Neural crest cell (in vitro differentiated cells): ENCODE measurements around the gene DENND2D. TPM values are rescaled to one million over a fixed set of nuclear protein-coding genes. Genes with fewer than 3 reads are reported as not detected.

Source experiments
- DNase-seq: peaks from one replicate; pipeline ENCODE4 v3.0.0; 2021; ENCODE audit warnings: low read depth, mixed read lengths, low spot score
- H3K27ac Mint-ChIP-seq: one replicate; pipeline ENCODE4 v1.8.0; 2021; ENCODE audit warnings: mild to moderate bottlenecking, mixed read lengths; ENCODE audit not compliant: unreplicated experiment
- H3K27me3 Mint-ChIP-seq: 2 replicates; pipeline ENCODE4 v1.8.0; 2021; ENCODE audit warnings: low read depth, mild to moderate bottlenecking, mixed read lengths
- H3K36me3 Mint-ChIP-seq: 2 replicates; pipeline ENCODE4 v1.8.0; 2021; ENCODE audit warnings: low read depth, mild to moderate bottlenecking, mixed read lengths
- H3K4me1 Mint-ChIP-seq: 2 replicates; pipeline ENCODE4 v1.8.0; 2021; ENCODE audit warnings: mixed read lengths
- H3K4me3 Mint-ChIP-seq: one replicate; pipeline ENCODE4 v1.8.0; 2021; ENCODE audit warnings: mild to moderate bottlenecking, mixed read lengths
- H3K9me3 Mint-ChIP-seq: 2 replicates; pipeline ENCODE4 v1.8.0; 2021; ENCODE audit warnings: mixed read lengths
- CTCF ChIP-seq: fragments of 200-600 bp; sonication (generic); conservative IDR thresholded peaks from 2 replicates; pipeline ENCODE4 v1.5.0; 2021; ENCODE audit warnings: antibody characterized with exemption, mild to moderate bottlenecking
- total RNA-seq: library from RNA; stranded (reverse); gene quantifications from 2 replicates; pipeline ENCODE4 v1.2.1, GENCODE V29; 2021

DENND2D gene
- total RNA-seq, 1 donor from 2014 or later: not detected

GRCh38 chr1:111241797-111242196 lies 41.4 kb upstream of the DENND2D start:
- Mint-ChIP-seq H3K36me3 (no peaks in the 10 kb centered on the region), H3K27me3 (no peaks in the 10 kb centered on the region), H3K4me1 (peaks cover 11% of the 10 kb centered on the region), H3K4me3 (no peak overlapping the region), H3K27ac (no peak overlapping the region), H3K9me3 (no peaks in the 10 kb centered on the region)
- TF ChIP-seq CTCF: no peak
- no peak for DNase-seq

DNA sequence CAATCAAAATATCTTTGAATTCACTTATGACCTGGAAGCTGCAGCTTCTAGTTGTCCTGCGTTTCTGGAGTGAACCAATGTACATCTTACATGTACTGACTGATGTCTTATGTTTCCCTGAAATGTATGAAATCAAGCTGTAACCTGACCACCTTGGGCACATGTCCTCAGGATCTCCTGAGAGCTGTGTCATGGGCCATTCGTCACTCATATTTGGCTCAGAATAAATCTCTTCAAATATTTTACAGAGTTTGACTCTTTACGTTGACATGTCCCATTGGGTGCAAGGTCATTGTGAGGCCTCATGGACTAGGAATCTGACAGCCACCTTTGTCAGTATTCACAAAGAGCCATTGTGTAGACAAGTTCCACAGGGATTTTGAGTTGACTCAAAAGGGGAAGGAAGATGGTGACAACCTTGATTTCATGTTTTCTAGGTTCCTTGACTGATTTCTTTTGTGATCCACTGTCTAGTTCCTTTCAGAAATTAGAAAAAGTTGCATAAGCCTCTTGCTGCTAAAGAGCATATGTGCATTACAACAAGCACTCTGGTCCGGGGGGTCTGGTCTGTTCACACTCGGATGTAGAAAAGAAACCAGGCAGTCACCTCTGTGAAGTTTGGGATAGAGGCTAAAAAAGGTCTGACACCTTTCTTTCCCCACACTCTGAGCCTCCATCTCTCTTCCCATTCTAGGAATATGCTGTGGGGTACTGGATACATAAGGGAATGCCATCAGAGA lies 37.8 kb upstream of the DENND2D start:
- DNase-seq: no peak
- Mint-ChIP-seq H3K27ac (no peak overlapping the region), H3K9me3 (no peaks in the 10 kb centered on the region), H3K4me1 (peaks cover 17% of the 10 kb centered on the region), H3K27me3 (no peaks in the 10 kb centered on the region), H3K4me3 (no peak overlapping the region), H3K36me3 (no peaks in the 10 kb centered on the region)
- TF ChIP-seq CTCF: no peak

GRCh38 chr1:111236806-111237205 lies 36.4 kb upstream of the DENND2D start:
- no peak overlapping the region for H3K4me3 Mint-ChIP-seq
- no peaks in the 10 kb centered on the region for H3K27me3 Mint-ChIP-seq
- H3K36me3 Mint-ChIP-seq: no peaks in the 10 kb centered on the region
- peaks cover 17% of the 10 kb centered on the region for H3K4me1 Mint-ChIP-seq
- no peak for TF ChIP-seq CTCF
- H3K9me3 Mint-ChIP-seq: no peaks in the 10 kb centered on the region
- H3K27ac Mint-ChIP-seq: no peak overlapping the region
- no peak for DNase-seq

GRCh38 chr1:111236379-111236778 lies 35.9 kb upstream of the DENND2D start:
- TF ChIP-seq CTCF: no peak
- Mint-ChIP-seq H3K27me3 (no peaks in the 10 kb centered on the region), H3K9me3 (no peaks in the 10 kb centered on the region), H3K4me1 (peaks cover 17% of the 10 kb centered on the region), H3K36me3 (no peaks in the 10 kb centered on the region), H3K4me3 (no peak overlapping the region), H3K27ac (no peak overlapping the region)
- no peak for DNase-seq

DNA sequence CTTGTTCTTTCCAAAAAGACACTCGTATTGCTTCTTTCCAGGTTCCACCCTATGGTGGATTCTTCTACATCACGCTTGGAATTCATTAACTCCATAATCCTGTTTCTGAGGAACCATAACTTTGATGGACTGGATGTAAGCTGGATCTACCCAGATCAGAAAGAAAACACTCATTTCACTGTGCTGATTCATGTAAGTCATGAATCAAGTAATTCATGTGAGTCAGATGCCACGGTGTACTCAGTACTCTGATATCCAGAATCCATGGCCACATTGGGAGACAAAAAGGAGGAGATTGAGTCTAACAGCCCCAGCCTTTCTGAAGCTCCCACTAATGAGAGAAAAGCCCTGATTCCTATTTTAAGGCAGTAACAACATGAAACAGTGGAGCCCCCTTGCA lies 34.4 kb upstream of the DENND2D start:
- Mint-ChIP-seq H3K4me1 (peaks cover 24% of the 10 kb centered on the region), H3K36me3 (no peaks in the 10 kb centered on the region), H3K27ac (no peak overlapping the region), H3K9me3 (no peaks in the 10 kb centered on the region), H3K27me3 (no peaks in the 10 kb centered on the region), H3K4me3 (no peak overlapping the region)
- no peak for TF ChIP-seq CTCF
- DNase-seq: no peak
